GM19043 (cell line): Measurements from ENCODE around the gene ZNF586.
"Not testable (repeated sequence)": the region's sequence is repeated elsewhere in the genome, so short reads cannot be mapped to it uniquely, and the experiment has no call there.

Source experiments
- ATAC-seq: cut with Tn5 transposase; IDR thresholded peaks from one replicate; pipeline ENCODE4 v1.9.1; 2021; ENCODE audit warnings: low read depth; ENCODE audit not compliant: unreplicated experiment

The ZNF586 gene

DNA sequence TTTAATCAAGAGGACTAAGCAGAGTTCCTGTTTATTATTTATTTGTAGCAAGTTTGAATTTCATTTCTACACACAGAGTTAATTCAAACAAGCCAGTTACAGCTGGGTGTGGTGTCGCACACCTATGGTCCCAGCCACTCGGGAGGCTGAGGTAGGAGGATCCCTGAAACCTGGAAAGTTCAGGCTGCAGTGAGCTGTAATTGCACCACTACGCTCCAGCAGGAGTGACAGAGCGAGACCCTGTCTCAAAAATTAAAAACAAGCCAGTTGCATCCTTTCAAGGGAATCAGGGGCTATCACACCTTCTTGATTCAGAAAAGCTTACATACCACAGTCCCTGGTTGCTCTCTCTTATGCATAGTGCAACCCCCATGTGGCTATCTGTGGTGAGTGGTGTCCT lies 19.8 kb downstream of the ZNF586 start:
- no peak for ATAC-seq

DNA sequence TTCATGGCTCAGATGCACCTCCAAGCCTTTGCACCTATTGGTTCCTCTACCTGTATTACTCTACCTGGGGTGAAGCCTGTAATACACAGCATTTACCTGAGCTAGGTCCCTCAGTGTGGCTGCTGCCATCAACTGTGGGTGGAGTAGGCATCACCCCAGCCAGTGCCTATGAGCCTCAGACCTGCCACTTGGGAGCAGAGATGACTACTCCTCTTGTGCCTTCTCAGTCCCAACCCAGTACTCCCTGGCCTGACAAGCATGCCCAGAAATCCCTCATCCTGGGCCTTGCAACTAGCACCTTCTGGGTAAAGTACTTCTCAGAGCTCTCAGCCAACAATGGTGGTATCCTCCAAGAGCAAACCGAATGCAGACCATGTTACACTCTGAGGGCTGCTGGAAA lies 27.1 kb downstream of the ZNF586 start:
- ATAC-seq = not testable (repeated sequence)

DNA sequence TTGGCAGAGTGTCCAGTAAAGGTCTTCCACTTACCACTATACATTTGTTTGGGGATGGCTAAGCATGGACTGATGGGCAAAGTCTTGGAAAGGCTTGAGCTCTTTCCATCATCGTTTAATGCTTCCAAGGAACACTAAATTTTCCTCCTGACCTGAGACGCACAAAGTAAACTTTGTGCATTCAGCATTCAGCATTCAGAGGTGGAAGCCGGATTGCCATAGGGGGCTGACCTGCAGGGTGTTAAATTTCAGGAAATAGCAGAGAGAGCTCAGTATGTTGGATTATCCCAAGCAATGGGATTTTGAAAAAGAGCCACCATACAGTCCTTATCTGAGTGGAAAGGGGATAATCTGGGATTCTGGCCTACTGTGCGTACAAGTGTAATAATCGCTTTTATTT lies 31.2 kb downstream of the ZNF586 start:
- no peak for ATAC-seq

DNA sequence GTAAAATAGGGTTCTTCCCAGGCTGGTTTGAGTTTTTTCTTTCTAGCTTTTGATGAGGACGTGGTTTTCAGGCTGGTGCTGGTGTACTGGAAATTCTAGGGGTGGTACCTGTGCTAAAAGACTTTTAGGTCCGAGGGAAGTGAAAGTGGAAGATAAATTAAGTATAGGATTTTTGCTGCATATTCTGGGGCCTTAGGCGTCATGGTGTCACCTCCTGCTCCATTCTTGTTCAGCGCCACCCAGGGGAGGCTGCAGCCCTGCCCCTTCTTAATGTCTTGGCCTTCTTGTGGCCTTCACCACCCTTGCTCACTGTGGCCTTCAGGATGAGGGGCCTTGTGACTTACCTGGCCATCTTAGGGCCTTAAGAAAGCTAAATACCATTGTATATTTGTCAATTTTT lies 32.8 kb downstream of the ZNF586 start:
- no peak for ATAC-seq

DNA sequence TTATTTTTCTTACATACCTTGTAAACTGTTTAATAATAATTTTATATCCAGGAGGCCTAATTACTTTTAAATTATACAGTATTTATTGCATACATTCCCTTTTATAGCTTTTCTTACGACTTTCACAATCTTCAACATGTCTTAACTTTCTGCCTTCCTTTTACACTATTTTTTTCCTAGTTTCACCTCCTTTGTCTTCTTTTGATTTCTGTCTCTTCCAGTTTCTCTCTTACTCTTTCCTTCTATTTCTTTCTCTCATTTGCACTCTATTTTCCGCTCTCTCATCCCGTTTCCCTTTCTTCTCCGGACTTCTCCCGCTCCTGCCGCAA lies 33.8 kb downstream of the ZNF586 start:
- ATAC-seq = no peak

DNA sequence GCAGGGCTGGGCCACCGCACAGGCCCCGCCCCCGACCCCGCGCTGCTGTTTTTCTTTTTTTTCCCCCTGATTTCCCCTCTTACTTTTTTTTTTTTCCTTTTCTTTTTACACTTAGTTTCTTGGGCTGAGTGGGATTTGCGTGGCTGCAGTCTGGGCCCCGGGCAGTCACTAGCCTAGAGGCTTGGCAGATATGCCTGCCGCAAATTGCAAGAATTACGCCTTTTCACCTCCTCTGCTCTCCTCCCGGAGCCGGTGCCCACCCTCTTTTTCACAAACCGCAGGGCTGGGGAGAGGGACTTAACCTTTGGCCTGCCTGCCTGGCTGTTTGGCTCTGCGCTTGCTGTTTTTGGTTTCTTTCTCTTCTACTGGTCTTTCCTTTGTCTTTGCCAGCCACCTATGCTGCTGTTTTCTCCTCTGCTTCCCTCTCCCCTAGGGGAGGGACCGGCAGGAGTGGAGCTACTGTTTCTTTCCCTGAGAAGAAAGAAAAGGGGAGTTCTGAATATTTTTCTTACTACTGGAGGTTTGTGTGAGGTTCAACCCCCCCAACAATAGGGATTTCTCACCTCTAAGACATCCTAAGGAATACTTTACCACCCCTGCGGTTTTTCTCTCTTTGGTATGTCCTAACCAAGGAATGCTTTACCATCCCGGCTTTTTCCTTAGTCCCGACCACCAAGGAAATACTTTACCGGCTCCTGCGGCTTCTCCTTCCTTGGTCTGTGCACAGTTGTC lies 34.3 kb downstream of the ZNF586 start:
- no peak for ATAC-seq

DNA sequence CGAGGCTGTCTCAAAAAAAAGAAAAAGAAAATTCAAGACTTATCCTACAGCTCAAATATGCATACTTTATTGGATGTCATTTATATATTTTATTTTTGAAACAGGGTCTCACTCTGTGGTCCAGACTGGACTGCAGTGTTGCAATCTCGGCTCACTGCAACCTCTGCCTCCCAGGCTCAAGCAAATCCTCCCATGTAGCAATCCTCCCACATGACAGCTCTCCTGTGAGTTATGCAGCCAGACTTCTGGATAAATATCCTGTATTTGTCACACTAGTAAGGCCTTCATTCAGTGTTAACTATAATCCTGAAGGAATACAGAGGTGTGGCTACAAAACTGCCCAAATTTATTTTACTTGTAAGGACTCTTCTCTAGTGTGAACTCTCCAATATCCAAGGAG lies 38.1 kb downstream of the ZNF586 start:
- no peak for ATAC-seq

DNA sequence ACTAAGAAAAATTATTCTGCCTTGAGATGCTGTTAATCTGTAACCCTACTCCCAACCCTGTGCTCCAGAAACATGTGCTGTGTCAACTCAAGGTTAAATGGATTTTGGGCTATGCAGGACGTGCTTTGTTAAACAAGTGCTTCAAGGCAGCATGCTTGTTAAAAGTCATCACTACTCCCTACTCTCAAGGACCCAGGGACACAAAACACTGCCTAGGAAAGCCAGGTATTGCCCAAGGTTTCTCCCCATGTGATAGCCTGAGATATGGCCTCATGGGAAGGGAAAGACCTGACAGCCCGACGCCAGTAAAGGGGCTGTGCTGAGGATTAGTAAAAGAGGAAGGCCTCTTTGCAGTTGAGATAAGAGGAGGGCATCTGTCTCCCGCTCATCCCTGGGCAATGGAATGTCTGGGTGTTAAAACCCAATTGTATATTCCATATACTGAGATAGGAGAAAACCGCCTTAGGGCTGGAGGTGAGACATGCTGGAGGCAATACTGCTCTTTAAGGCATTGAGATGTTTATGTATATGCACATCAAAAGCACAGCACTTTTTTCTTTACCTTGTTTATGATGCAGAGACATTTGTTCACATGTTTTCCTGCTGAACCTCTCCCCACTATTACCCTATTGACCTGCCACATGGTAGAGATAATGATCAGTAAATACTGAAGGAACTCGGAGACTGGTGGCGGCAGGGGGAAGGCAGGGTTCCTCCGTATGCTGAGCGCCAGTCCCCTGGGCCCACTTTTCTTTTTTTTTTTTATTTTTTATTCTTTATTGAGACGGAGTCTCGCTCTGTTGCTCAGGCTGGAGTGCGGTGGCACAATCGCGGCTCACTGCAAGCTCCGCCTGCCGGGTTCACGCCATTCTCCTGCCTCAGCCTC lies 41.2 kb downstream of the ZNF586 start:
- ATAC-seq = not testable (repeated sequence)

DNA sequence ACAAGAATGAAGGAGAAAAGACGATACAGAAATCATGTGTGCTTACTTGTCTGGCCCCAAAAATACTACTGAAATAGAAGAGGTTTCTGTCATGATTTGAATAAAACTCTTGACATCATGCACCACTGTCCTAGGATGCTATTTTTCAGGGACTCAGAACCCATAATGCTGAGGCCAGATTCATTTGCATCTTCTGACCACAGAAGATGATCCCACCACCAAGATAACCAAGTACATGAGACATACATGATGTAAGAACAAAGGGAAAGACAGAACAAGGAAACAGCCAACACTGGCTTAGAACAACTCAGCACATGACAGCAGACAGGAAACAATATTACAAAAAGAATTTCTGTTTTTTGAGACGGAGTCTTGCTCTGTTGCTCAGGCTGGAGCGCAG lies 42.8 kb downstream of the ZNF586 start:
- peak; percentile 46 for ATAC-seq

DNA sequence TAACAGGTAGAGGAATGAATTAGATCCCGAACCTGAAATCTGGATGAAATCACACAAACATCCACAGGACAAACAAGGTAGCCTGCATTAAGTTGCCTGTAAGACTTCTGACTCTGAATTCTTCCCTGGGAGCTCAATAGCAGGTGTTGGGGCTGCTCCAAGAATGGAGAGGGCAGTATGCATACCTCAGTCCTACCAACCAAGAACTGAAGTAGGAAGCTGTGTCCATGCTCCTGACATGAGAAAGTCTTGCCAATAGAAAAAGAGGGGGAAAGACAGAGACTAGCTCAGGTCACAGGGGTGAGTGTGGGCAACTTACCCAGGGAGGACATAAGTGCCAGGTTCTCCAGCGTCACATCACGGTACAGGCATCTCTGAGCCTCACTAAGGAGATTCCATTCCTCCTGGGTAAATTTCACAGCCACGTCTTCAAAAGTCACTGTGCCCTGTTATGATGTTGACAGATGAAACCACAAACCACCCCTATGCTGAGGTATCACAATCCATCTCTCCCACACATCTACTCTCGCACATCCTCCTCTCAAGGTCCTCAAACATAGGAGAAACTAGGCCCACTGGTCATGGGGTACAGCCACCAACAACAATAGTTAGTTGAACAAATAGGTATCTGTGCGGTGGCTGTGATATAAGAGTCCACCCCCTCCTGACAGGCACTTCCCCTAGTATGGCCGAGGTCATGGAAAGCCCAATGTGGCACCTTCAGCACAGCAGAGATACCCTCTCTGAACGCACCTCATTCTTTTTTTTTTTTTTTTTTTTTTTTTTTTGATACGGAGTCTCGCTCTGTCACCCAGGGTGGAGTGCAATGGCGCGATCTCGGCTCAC lies 43.7 kb downstream of the ZNF586 start:
- not testable (repeated sequence) for ATAC-seq

DNA sequence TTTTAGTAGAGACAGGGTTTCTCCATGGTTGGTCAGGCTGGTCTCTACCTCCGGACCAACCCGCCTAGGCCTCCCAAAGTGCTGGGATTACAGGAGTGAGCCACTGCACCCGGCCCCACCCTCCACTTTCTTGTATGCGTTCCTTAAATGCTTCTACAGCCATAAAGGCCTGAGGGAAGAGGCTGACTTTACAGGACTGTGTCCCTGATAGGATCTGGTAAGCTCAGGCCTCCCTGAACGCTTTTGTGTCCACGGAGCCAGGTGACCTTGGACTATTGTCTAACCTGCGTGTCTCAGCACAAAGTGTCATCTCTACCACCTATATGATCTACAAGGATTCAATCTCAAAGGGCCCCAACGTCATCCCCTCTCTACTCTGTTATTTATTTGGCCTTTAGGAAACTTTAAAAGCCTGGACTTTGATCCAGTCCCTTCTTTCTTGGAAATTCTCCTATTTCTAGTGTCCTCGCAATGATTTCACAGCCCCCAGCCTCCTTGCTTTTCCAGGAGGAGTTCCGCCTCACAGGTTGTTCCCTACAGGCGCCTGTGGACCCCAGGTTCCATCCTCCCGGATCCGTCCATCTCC lies 44.5 kb downstream of the ZNF586 start:
- ATAC-seq = no peak

DNA sequence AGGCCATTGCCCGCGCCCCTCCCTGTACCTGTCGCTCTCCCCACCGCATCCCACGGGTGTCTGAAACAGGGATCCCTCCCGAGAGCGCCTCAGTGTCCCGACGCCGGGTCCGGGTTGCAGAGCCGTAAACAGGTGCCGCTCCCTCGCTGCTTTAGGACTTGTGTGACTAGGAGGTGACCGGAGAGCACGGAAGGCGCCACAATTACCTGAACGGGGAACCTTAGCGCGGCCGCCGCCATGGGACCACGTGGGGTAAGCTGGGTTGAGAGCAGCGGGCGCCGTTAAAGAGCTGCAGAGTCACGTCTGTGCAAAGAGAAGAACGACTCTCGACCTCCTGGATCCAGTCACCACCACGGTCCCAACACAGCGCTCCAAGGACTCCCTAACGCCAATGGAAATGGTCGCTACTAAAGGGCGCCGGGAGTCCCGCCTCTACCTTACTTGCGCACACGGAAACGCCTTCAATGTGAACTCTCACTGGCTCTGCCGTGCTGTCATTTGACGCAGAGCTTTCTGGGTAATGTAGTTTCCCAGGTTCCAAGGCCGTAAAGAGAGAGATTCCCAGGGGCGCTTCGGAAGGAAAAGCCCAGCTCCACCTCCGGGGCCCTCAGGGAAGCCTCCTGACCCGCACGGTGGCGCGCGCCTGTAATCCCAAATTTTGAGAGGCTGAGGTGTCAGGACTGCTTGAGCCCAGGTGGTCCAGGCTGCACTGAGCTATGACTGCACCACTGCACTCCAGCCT lies 45.2 kb downstream of the ZNF586 start, which contains the start of gene ZNF552:
TSS of gene ZNF552 (minus strand) at position 409 of the 742 bp plus-strand sequence. CDS start at position 239, 170 bp downstream.
- ATAC-seq = peak; percentile 65

DNA sequence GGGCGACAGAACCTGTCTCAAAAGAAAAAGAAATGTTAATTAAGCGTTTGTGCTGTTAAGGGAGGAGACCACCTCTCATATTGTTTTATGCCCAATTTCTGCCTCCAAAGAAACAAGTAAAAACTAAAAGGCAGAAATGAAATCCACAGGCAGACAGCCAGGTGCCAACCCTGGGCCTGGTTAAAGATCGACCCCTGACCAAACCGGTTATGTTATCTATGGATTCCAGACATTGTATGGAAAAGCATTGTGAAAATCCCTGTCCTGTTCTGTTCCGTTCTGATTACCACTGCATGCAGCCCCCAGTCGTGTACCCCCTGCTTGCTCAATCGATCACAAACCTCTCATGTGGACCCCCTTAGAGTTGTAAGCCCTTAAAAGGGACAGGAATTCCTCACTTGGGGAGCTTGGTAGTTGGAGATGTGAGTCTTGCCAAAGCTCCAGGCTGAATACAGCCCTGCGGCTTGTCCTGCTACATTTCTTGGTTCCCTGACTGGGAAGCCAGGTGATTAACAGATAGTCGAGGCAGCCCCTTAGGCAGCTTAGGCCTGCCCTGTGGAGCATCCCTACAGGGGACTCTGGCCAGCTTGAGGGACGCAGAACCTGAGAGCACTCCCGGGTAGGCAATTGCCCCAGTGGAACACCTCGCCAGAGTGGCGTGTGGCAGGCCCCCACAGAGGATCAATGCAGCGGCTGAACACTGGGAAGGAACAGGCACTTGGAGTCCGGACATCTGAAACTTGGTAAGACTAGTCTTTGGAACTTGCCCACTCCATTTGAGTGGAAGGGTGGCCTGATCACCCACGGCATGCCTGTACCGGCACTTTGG lies 46.0 kb downstream of the ZNF586 start:
- ATAC-seq = no peak

DNA sequence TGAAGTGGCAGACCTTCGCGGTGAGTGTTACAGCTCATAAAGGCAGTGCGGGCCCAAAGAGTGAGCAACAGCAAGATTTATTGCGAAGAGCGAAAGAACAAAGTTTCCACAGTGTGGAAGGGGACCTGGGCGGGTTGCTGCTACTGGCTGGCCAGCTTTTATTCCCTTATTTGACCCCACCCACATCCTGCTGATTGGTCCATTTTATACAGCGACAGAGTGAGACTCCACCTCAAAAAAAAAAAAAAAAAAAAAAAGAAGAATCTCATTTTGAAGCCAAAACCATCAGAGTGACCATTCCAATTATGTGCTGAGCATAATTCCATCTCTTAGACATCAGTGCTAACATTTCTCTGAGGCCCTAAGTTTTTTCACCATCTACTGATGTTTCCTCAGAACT lies 47.2 kb downstream of the ZNF586 start:
- ATAC-seq = no peak

DNA sequence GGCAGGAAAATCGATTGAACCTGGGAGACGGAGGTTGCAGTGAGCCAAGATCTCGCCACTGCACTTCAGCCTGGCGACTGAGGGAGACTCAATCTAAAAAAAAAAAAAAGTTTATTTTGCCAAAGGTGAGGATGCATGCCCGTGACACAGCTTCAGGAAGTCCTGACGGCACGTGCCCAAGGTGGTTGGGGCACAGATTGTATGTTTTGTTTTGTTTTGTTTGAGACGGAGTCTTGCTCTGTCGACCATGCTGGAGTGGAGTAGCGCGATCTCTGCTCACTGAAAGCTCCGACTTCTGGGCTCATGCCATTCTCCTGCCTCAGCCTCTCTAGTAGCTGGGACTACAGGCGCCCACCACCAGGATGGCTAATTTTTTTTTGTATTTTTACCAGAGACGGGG lies 48.5 kb downstream of the ZNF586 start:
- no peak for ATAC-seq

DNA sequence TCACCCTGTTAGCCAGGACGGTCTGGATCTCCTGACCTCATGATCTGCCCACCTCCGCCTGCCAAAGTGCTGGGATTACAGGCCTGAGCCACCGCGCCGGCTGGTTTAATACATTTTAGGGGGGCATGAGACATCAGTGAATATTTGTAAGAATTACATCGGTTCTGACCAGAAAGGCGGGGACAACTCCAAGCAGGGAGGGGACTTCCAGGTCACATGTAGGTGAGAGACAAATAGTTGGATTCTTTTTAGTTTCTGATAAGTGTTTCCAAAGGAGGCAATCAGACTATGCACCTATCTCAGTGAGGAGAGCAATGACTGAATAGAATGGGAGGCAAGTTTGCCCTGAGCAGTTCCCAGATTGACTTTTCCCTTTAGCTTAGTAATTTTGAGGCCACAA lies 48.9 kb downstream of the ZNF586 start:
- ATAC-seq = no peak

DNA sequence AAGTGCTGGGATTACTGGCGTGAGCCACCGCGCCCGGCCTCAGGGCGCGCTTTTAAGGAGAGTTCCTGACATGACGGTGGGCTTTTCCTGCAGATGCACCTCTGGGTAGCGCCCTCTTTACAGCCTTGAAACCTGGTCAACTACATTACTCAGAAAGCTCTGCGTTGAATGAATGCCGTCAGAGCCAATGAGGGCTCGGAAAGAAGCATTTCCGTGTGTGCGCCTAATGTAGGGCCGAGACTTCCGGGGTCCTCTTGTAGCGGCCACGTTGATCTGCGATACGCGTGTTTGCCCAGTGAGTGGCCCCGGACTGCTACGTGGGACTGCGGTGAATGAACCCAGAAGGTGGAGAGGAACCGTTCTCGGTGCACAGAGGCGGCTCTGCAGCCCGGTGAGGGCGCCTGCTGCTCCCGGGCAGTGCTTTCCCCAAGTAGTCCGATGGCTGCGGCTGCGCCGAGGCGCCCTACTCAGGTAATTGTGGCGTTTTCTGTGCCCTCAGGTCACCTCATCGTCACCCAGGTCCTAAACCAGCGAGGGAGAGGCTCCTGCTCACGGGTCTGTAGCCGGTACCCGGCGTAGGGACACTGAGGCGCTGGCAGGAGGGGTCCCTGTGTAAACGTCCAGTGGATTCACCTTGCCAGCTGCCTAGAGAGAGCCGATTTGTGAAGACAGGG lies 50.1 kb downstream of the ZNF586 start:
- ATAC-seq = peak; percentile 83

DNA sequence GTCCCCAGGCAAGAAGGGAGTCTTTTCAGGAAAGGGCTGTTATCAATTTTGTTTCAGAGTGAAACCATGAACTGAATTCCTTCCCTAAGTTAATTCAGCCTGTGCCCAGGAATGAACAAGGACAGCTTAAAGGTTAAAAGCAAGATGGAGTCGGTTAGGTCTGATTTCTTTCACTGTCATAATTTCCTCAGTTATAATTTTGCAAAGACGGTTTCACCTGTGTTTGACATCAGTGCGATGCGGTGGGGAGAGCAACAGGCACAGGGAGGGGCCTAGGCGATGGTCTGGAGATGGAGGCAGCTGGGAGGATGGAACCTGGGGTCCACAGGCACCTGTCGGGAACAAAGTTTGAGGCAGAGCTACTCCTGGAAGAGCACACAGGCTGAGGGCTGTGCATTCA lies 51.1 kb downstream of the ZNF586 start:
- ATAC-seq = no peak

DNA sequence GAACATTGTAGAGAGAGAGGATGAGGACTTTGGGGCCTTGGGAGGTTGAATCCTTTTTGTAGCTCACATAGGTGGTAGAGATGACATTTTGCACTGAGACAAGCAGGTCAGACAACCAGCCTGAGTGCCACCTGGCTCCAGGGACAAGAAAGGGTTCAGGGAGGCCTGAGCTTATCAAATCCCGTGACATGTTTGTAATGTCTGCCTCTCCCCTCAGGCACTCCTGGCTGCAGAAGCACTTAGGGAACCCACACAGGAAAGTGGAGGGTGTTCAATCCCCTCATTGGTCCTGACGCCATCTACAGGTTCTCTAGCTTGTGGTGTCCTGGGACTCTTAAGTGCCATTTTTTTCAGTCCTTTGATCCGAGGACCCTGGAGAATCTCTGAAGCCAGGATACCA lies 51.6 kb downstream of the ZNF586 start:
- not testable (repeated sequence) for ATAC-seq
